GM21447 (cell line): ENCODE measurements around the gene FLACC1.
"Not testable (repeated sequence)": the region's sequence is repeated elsewhere in the genome, so short reads cannot be mapped to it uniquely, and the experiment has no call there.

Experiments used
- ATAC-seq: cut with Tn5 transposase; IDR thresholded peaks from one replicate; pipeline ENCODE4 v1.9.1; 2021; ENCODE audit not compliant: unreplicated experiment

Gene FLACC1

DNA sequence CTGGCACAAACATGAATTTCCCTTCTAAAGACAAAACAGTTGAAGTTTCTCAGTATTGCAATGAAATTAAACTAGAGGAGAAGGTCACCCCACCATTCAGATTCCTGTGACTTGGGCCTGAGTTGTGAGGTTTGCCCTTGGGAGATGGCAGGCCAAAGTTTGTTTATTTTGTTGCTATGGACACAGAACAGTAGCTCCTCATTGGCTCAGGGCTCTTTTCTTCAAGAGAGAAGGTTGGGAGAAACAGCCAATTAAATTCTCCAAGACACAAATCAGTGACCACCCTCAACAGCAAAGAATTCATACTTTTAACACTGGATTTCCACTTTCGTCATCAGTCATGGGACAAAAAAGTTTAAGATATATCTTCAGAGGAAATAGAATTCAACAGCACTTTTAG, at the start of gene FLACC1:
FLACC1 (minus strand) TSS at position 125 of the 400 bp plus-strand sequence. CDS start 5,941 bp downstream, outside the sequence.
- ATAC-seq, result no peak

- no peak for ATAC-seq
Observed at GRCh38 chr2:201406077-201406662, 49.0 kb upstream of the FLACC1 start.

DNA sequence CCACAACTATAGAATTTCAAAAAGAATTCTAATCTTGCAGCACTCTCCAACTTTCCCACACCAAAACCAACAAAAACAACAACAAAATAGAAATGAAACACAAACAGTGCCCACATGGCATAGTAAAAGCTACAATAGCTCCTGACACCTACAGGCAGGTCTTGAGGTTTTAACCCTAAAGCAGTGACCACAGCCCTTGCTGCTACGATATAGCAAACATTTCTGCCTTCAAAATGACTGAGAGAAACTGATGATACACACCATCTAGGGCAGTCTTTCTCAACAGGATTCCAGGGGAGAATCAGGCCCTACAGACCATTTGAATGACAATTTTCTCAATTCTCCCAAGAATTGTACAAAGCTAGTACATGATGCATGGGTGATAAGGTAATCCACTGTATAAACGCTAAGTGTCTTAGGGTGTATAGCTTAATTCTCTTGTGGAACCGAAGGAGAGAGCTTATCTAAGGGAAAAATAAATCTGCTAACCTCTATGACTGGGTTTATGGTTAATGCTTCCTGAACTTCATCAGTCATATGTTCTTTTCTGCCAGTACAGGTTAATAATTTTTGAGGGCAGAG, 47.6 kb upstream of the FLACC1 start:
- no peak for ATAC-seq

GRCh38 chr2:201403880-201404279, 46.7 kb upstream of the FLACC1 start:
- no peak for ATAC-seq

- ATAC-seq, result no peak
Observed at GRCh38 chr2:201402651-201403562, 45.8 kb upstream of the FLACC1 start.

DNA sequence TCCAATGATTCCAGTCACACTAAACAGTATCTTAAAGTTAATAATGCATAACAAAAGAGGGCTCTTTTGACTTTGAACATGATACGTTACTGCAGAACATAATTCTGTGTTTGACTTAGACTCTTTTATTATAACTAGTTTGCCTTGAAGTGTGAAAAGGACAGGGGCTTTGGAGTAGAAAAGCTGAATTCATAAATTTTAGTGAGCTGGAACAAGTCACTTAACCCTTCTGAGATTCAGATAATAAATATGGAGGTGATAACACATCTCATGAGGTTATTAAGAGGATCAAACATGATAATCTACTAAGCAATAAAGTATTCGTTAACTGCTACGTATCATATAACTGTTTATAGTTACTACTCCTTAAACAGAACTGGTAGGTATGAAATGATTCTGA, 44.7 kb upstream of the FLACC1 start:
- no peak for ATAC-seq

- no peak for ATAC-seq
Observed at GRCh38 chr2:201396595-201396994, 39.5 kb upstream of the FLACC1 start.

GRCh38 chr2:201383136-201383535, 26.0 kb upstream of the FLACC1 start:
- ATAC-seq, result no peak

DNA sequence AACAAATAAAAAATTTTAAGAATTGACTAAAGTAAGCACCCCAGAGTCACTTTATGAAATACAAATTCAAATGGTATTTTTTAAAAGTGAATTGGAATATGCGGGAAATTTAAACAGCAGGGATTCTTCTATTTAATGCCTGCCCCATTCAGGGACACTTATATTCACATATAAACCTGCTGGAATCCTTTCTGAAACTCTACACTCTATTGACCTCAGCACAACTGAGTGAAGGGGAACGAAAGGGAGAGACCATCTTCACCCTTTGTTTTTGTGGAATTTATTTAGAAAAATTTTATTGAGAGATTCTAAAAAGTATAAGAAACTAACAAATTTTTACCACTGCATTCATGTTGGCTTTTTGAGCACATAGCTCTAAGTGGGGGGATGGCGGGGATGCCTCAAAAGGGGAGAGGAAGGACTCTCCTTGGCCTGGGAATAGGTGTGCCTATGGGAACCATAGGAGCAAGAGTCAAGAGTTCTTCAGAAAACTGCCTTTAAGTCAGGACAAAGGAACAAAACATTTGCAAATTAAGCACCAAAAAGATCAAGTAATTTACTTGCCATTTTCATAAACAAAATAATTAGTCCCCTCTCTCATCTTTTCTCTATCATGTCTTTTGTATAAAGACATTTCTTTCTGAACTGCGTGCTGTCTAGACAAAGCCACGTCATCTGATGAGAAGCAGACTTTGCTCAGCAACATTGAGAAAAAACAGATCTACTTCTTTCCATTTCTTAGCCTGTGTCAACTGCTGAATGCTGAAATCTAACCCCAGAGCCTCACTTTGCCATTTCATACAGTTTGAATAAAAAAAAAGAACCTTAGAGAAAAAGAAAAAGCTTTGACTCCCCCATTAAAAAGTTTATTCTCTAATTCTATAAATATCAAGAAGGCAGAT, 21.6 kb upstream of the FLACC1 start:
- ATAC-seq, result no peak

- no peak for ATAC-seq
Observed at GRCh38 chr2:201377218-201377617, 20.1 kb upstream of the FLACC1 start.

GRCh38 chr2:201369775-201370174, 12.6 kb upstream of the FLACC1 start:
- no peak for ATAC-seq

DNA sequence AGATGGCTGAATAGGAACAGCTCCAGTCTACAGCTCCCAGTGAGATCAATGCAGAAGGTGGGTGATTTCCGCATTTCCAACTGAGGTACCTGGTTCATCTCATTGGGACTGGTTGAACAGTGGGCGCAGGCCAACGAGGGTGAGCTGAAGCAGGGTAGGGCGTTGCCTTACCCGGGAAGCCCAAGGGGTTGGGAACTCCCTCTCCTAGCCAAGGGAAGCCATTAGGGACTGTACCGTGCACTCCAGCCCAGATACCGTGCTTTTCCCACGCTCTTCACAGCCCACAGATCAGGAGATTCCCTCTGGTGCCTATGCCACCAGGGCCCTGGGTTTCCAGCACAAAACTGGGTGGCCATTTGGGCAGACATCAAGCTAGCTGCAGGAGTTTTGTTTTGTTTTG, 12.2 kb upstream of the FLACC1 start:
- ATAC-seq, result not testable (repeated sequence)

- ATAC-seq, result no peak
Observed at GRCh38 chr2:201366146-201366545, 9.0 kb upstream of the FLACC1 start.

GRCh38 chr2:201363857-201364560, 6.9 kb upstream of the FLACC1 start:
- peak; percentile 69 for ATAC-seq

- ATAC-seq, result no peak
Observed at GRCh38 chr2:201362396-201362795, 5.3 kb upstream of the FLACC1 start.

DNA sequence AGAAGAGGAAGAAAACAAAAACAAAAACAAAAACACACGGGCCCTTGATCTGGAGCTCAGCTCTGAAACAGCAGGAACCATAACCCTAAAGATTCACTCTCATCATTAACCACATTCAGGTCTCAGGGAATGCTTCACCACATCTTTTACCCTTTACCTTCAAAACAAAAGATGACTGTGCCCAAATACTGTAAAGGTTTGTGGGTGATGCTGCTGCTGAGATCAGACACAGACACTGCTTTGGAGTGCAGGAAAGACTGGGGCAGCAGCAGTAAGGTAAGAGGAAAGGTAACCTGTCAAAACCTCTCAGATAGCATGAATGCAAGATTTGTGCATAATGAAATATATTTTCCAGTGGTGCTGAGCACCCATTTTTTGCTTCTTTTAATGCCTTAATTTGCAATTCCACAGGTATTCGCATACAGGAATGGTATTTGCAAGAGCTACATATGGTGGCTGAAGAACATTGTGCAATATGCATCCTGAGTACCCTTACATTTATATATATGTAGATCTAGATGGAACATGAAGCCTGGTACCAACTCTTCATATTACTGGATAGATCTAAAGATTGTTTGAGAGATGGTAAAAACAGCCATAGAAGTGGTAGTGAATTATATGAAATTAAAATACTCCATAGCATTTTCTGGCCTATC, 4.1 kb upstream of the FLACC1 start:
- no peak for ATAC-seq

DNA sequence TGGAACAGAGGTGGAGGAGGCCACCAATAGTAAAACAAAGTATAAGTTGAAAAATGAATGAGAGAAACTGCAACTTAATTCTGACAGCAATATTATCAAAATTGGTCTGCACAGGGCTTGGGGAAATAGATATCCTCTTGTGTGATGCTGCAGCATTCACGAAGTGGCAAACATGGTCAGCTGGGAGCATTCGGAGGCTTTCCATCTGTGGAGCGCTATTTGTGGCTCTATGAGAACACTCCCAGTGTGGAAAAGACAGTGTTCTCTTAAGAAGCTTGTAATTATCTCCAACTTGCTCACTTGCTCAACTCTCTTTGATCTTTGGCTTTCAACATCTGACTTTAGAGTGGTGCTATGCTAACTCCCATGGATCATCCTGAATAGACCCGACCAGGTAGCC, 3.1 kb upstream of the FLACC1 start:
- no peak for ATAC-seq

DNA sequence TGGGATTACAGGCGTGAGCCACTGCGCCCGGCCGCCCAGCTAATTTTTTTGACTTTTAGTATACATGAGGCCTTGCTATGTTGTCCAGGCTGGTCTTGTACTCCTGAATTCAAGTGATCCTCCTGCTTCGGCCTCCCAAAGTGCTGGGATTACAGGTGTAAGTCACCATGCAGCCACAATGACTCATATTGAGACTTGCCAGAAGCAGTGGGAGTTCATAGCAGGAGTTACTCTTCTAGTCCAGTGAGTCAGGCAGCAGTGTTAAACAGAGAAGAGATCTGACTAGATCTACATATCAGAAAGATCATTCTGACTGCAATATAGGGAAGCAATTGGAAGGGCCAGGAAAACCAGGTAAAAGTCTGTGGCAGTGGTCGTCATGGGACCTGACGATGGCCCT, 1.5 kb upstream of the FLACC1 start:
- ATAC-seq, result no peak

DNA sequence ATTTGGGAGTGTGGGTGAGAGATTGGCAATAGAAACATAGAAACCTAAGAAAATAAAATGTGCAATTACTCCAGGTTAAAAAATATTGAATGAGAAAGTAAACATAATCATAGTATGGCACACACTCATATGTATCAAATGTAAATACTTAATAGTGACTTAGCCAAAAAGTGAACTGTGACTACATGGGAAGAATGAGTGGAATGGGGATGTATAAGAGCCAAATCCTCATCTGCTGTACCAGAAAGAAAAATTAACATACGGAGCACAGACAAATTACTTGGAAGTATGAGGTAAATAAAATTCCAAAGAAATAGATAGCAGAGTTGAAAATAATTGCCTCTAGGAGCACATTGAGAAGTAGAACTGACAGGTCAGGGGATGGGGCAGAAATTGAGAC, 4.0 kb downstream of the FLACC1 start:
- no peak for ATAC-seq

GRCh38 chr2:201350879-201351278, 6.3 kb downstream of the FLACC1 start:
- ATAC-seq, result no peak
